Ureter (tissue), 1 donor: ENCODE results near the gene ACSS1. TPM values are rescaled to one million over a fixed set of nuclear protein-coding genes. Genes with fewer than 3 reads are reported as not detected.
A peak's percentile ranks its signal among the peaks of the same experiment; 100 is the strongest.

Experiments
- DNase-seq: peaks from one replicate; pipeline ENCODE4 v3.0.0-alpha.2; 2020; ENCODE audit warnings: low spot score
- total RNA-seq: library from RNA; stranded (reverse); gene quantifications from one replicate; pipeline ENCODE4 v1.2.4, GENCODE V29; 2023
- donor health status: DM: yes; HTN: yes; CAD: no.

ACSS1 gene
- total RNA-seq, 1 donor from 2014 or later = 33.7 TPM

GRCh38 chr20:25046736-25047666, 10.9 kb downstream of the ACSS1 start:
- DNase-seq = no peak

GRCh38 chr20:25046181-25046641, 11.7 kb downstream of the ACSS1 start:
- DNase-seq = no peak

- DNase-seq = no peak
Observed at GRCh38 chr20:25045343-25045712, 12.6 kb downstream of the ACSS1 start.

- no peak for DNase-seq
Observed at GRCh38 chr20:25044660-25045342, 13.1 kb downstream of the ACSS1 start.

- no peak for DNase-seq
Observed at GRCh38 chr20:25044261-25044560, 13.7 kb downstream of the ACSS1 start.

- DNase-seq = no peak
Observed at GRCh38 chr20:25043499-25044260, 14.3 kb downstream of the ACSS1 start.

- no peak for DNase-seq
Observed at GRCh38 chr20:25042531-25043498, 15.1 kb downstream of the ACSS1 start.

GRCh38 chr20:25041813-25042530, 16.0 kb downstream of the ACSS1 start:
- DNase-seq = no peak

- DNase-seq = peak; percentile 65
Observed at GRCh38 chr20:25040438-25040831, 17.5 kb downstream of the ACSS1 start.

GRCh38 chr20:25039697-25040437, 18.1 kb downstream of the ACSS1 start:
- DNase-seq = peak; percentile 84

GRCh38 chr20:25038591-25039015, 19.3 kb downstream of the ACSS1 start:
- DNase-seq = no peak

GRCh38 chr20:25038103-25038410, 19.9 kb downstream of the ACSS1 start:
- no peak for DNase-seq

GRCh38 chr20:25037288-25038102, 20.4 kb downstream of the ACSS1 start:
- no peak for DNase-seq

- DNase-seq = no peak
Observed at GRCh38 chr20:25036331-25036936, 21.5 kb downstream of the ACSS1 start.

- DNase-seq = no peak
Observed at GRCh38 chr20:25035921-25036320, 22.0 kb downstream of the ACSS1 start.

- DNase-seq = no peak
Observed at GRCh38 chr20:25033924-25034300, 24.0 kb downstream of the ACSS1 start.

- no peak for DNase-seq
Observed at GRCh38 chr20:25033265-25033923, 24.5 kb downstream of the ACSS1 start.
